Mesenchymal stem cell (in vitro differentiated cells and primary cell): ENCODE measurements around the gene POLR2J3.
"Not testable (repeated sequence)": the region's sequence is repeated elsewhere in the genome, so short reads cannot be mapped to it uniquely, and the experiment has no call there.

Source experiments
- DNase-seq: peaks from one replicate; pipeline ENCODE4 v3.0.0-alpha.2; 2013
- H2AFZ ChIP-seq: one replicate; pipeline ENCODE4 v1.6.1; 2013; ENCODE audit warnings: low read depth, mild to moderate bottlenecking, control low read depth, inconsistent platforms, low read length, moderate library complexity
- H2AK5ac ChIP-seq: 2 replicates; pipeline ENCODE4 v1.6.1; 2013; ENCODE audit warnings: low read length, moderate library complexity, mild to moderate bottlenecking, inconsistent platforms; ENCODE audit not compliant: severe bottlenecking
- H2BK120ac ChIP-seq: one replicate; pipeline ENCODE4 v1.6.1; 2013; ENCODE audit warnings: low read depth, mild to moderate bottlenecking, inconsistent platforms, low read length, moderate library complexity
- H2BK12ac ChIP-seq, 2 experiments: one replicate each; pipeline ENCODE4 v1.6.1; 2013; ENCODE audit warnings: inconsistent platforms in 2 of 2, low read length in 2 of 2, mild to moderate bottlenecking in 2 of 2, moderate library complexity in 2 of 2, control low read depth in 1 of 2
- H2BK15ac ChIP-seq: one replicate; pipeline ENCODE4 v1.6.1; 2013; ENCODE audit warnings: mild to moderate bottlenecking, low read depth, inconsistent platforms; ENCODE audit not compliant: poor library complexity, severe bottlenecking
- H2BK5ac ChIP-seq: 2 replicates; pipeline ENCODE4 v1.6.1; 2013; ENCODE audit warnings: low read depth, mild to moderate bottlenecking, low read length, control low read depth, inconsistent platforms; ENCODE audit not compliant: poor library complexity, severe bottlenecking
- H3K14ac ChIP-seq, 2 experiments: one replicate each; pipeline ENCODE4 v1.6.1; 2013; ENCODE audit warnings: inconsistent platforms in 2 of 2, low read length in 2 of 2, control low read depth in 1 of 2, mild to moderate bottlenecking in 1 of 2, moderate library complexity in 1 of 2
- H3K18ac ChIP-seq, 2 experiments: one replicate each; pipeline ENCODE4 v1.6.1; 2013; ENCODE audit warnings: inconsistent platforms in 2 of 2, low read length in 2 of 2, control low read depth in 1 of 2, low read depth in 1 of 2, mild to moderate bottlenecking in 1 of 2
- H3K23ac ChIP-seq, 2 experiments: one replicate each; pipeline ENCODE4 v1.6.1; 2013; ENCODE audit warnings: inconsistent platforms in 2 of 2, low read length in 2 of 2, mild to moderate bottlenecking in 2 of 2, moderate library complexity in 2 of 2, control low read depth in 1 of 2
- H3K27ac ChIP-seq: 2 replicates; pipeline ENCODE4 v1.5.1; 2013; ENCODE audit warnings: mild to moderate bottlenecking, moderate library complexity, low read length, control low read depth, inconsistent platforms; ENCODE audit not compliant: poor library complexity, severe bottlenecking
- H3K27me3 ChIP-seq, 2 experiments: 2 replicates each; pipeline versions ENCODE4 v1.6.1 to v1.7.0; 2013; ENCODE audit warnings: low read length in 2 of 2, mild to moderate bottlenecking in 2 of 2, moderate library complexity in 2 of 2, control low read depth in 1 of 2, inconsistent platforms in 1 of 2; ENCODE audit not compliant: control insufficient read depth in 1 of 2, insufficient read depth in 1 of 2
- H3K36me3 ChIP-seq, 2 experiments: 2 replicates each; pipeline versions ENCODE4 v1.6.1 to v1.7.0; 2013; ENCODE audit warnings: low read length in 2 of 2, control low read depth in 1 of 2, inconsistent platforms in 1 of 2, low read depth in 1 of 2, mild to moderate bottlenecking in 1 of 2; ENCODE audit not compliant: insufficient read depth in 2 of 2, control insufficient read depth in 1 of 2
- H3K4ac ChIP-seq, 2 experiments: one replicate each; pipeline ENCODE4 v1.6.1; 2013; ENCODE audit warnings: inconsistent platforms in 2 of 2, low read length in 2 of 2, mild to moderate bottlenecking in 2 of 2, moderate library complexity in 2 of 2, control low read depth in 1 of 2, low read depth in 1 of 2
- H3K4me1 ChIP-seq: 2 replicates; pipeline ENCODE4 v1.6.1; 2013; ENCODE audit warnings: low read depth, low read length, control low read depth; ENCODE audit not compliant: control insufficient read depth, insufficient read depth
- H3K4me2 ChIP-seq: 2 replicates; pipeline ENCODE4 v1.6.1; 2013; ENCODE audit warnings: low read length, mild to moderate bottlenecking, inconsistent platforms; ENCODE audit not compliant: poor library complexity, severe bottlenecking
- H3K4me3 ChIP-seq, 2 experiments: 2 replicates each; pipeline versions ENCODE4 v1.5.1 to v1.7.0; 2013; ENCODE audit warnings: low read length in 2 of 2, mild to moderate bottlenecking in 2 of 2, control low read depth in 1 of 2, low read depth in 1 of 2; ENCODE audit not compliant: insufficient read depth in 1 of 2
- H3K79me1 ChIP-seq: replicated peaks from 2 replicates; pipeline ENCODE4 v1.6.1; 2013; ENCODE audit warnings: mild to moderate bottlenecking, control low read depth, low read length, inconsistent platforms; ENCODE audit not compliant: poor library complexity, severe bottlenecking
- H3K9ac ChIP-seq: 2 replicates; pipeline ENCODE4 v1.7.0; 2013; ENCODE audit warnings: mild to moderate bottlenecking, low read length, moderate library complexity
- H3K9me3 ChIP-seq: 2 replicates; pipeline ENCODE4 v1.7.0; 2013; ENCODE audit warnings: mild to moderate bottlenecking, low read length; ENCODE audit not compliant: control insufficient read depth
- H4K8ac ChIP-seq: one replicate; pipeline ENCODE4 v1.6.1; 2013; ENCODE audit warnings: inconsistent platforms, mild to moderate bottlenecking, low read length, moderate library complexity
- H4K91ac ChIP-seq: one replicate; pipeline ENCODE4 v1.6.1; 2013; ENCODE audit warnings: mild to moderate bottlenecking, low read length, inconsistent platforms
- WGBS: methylation state at CpG from one replicate; pipeline ENCODE4 v1.1.7; 2013; ENCODE audit warnings: mixed read lengths; 5-methylcytosine and 5-hydroxymethylcytosine counted together

Gene POLR2J3

DNA sequence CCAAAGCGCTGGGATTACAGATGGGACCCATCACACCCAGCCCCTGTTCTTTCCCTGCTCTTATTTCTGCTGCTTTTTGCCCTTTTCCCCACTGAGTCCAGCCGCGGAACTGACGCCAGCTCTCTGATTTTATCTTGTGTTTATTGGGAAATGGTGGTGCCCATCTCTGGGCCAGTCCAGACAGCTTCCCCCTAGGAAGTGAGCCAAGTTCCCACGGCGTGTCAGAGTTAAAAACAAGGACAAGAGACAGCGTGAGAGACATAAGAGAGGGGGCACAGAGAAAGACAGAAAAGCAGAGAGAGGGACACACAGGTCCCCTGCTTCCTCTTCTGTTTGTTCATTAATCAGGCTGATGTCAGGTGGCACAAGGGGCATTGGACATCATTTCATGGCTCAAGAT is 40.8 kb downstream of the POLR2J3 start:
- H3K27me3 ChIP-seq, H3K14ac ChIP-seq, H3K27ac ChIP-seq, DNase-seq, H2BK5ac ChIP-seq, H4K91ac ChIP-seq, H3K23ac ChIP-seq, H3K9me3 ChIP-seq, H2BK15ac ChIP-seq, H3K79me1 ChIP-seq, H2AFZ ChIP-seq, H2BK120ac ChIP-seq, H2AK5ac ChIP-seq, H3K4me2 ChIP-seq, H3K4me1 ChIP-seq, H3K9ac ChIP-seq, H3K4me3 ChIP-seq, H3K36me3 ChIP-seq, H3K4ac ChIP-seq, H3K18ac ChIP-seq, H4K8ac ChIP-seq, H2BK12ac ChIP-seq: not testable (repeated sequence)
- no CpG with 5 or more reads among the region's 7 CpGs for WGBS

DNA sequence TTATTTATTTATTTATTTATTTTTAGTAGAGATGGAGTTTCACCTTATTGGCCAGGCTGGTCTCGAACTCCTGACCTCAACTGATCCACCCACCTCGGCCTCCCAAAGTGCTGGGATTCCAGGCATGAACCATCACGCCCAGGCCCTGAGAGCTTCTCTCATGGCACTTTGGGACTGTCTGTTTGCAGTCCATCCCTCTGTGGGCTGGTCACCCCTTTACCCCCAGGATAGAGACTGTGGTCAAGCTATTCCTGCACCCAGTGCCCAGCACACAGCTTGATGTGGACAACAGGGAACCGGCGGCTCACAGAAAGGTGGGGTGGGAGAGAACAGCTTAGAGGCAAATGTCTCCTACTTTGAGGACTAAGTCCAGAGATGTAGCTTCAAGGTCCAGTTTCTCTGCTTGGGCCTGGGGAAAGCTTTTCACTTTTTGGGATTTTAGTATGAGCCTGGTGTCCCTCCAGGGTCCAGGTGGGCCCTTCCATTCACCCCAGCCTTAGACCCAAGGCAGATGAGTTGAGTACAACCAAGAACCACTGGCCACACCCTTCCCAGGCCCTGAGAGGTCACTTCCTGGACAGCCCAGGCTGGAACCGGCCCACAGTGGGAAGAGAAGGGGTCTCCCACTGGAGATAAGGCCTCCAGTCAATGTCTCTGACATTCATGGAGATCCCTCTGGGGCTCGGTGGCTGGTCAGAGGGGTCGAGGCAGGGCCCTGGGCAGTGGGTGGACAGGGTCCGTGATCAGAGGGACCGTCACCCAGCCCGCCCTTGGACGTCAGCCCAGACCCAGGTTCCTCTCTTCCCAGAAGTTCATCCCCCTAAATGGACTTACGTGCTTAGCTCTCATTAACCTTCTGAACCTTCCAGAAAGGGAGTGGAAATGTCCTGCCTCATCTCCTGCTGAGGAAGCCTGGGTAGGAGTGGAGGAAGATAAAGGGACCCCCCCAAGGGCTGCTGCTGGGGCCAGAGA is 44.3 kb downstream of the POLR2J3 start:
- not testable (repeated sequence) for H3K27me3 ChIP-seq, H3K9ac ChIP-seq, H2AK5ac ChIP-seq, H2AFZ ChIP-seq, H3K4ac ChIP-seq, H2BK120ac ChIP-seq, H3K36me3 ChIP-seq, DNase-seq, H4K91ac ChIP-seq, H3K14ac ChIP-seq, H3K4me3 ChIP-seq, H2BK5ac ChIP-seq, H2BK15ac ChIP-seq, H3K4me2 ChIP-seq, H3K27ac ChIP-seq, H2BK12ac ChIP-seq, H3K79me1 ChIP-seq, H3K18ac ChIP-seq, H3K4me1 ChIP-seq, H3K23ac ChIP-seq, H4K8ac ChIP-seq, H3K9me3 ChIP-seq
- no CpG with 5 or more reads among the region's 13 CpGs for WGBS

DNA sequence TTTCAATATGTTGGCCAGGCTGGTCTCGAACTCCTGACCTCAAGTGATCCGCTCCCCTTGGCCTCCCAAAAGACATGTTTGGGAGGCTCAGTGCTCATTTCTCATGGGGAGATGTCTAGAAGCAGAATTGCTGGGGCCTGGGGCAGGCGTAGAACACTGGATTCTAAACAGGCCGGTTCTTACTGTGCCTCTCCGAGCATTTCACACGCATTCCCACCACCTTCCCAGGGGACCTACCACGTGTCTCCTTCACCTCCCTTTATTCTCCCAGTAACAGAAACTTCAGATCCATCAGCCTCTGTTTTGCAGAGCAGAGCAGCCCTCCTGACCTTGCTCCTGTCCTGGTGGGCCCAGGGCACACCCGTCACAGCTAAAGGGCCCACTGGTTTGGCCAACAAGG is 45.2 kb downstream of the POLR2J3 start:
- not testable (repeated sequence) for DNase-seq, H3K23ac ChIP-seq, H2BK12ac ChIP-seq, H4K8ac ChIP-seq, H3K4me3 ChIP-seq, H2AK5ac ChIP-seq, H3K4me1 ChIP-seq, H2BK5ac ChIP-seq, H3K18ac ChIP-seq, H3K4me2 ChIP-seq, H4K91ac ChIP-seq, H2BK15ac ChIP-seq, H3K14ac ChIP-seq, H3K4ac ChIP-seq, H3K9ac ChIP-seq, H3K9me3 ChIP-seq, H2BK120ac ChIP-seq, H3K79me1 ChIP-seq, H2AFZ ChIP-seq, H3K27ac ChIP-seq, H3K27me3 ChIP-seq, H3K36me3 ChIP-seq
- WGBS: 86% methylated on average over 1 of the region's 8 CpGs

- H3K4me2 ChIP-seq, H3K79me1 ChIP-seq, H2AFZ ChIP-seq, H3K9me3 ChIP-seq, DNase-seq, H2BK12ac ChIP-seq, H2AK5ac ChIP-seq, H3K9ac ChIP-seq, H2BK120ac ChIP-seq, H3K27ac ChIP-seq, H3K18ac ChIP-seq, H3K4me1 ChIP-seq, H3K36me3 ChIP-seq, H3K4me3 ChIP-seq, H3K27me3 ChIP-seq, H4K8ac ChIP-seq, H2BK15ac ChIP-seq, H4K91ac ChIP-seq, H3K4ac ChIP-seq, H3K14ac ChIP-seq, H3K23ac ChIP-seq, H2BK5ac ChIP-seq: not testable (repeated sequence)
- WGBS: no CpG with 5 or more reads among the region's 2 CpGs
Measured at GRCh38 chr7:102524803-102525202, 47.6 kb downstream of the POLR2J3 start.
